TTC549 (cell line): ENCODE measurements around the gene WDR33.

Source experiments
- FAIRE-seq: peaks from 2 replicates; lab custom pipeline; 2012; peaks lifted over from hg19 to GRCh38; lab: Jason Lieb, UNC

WDR33 gene

DNA sequence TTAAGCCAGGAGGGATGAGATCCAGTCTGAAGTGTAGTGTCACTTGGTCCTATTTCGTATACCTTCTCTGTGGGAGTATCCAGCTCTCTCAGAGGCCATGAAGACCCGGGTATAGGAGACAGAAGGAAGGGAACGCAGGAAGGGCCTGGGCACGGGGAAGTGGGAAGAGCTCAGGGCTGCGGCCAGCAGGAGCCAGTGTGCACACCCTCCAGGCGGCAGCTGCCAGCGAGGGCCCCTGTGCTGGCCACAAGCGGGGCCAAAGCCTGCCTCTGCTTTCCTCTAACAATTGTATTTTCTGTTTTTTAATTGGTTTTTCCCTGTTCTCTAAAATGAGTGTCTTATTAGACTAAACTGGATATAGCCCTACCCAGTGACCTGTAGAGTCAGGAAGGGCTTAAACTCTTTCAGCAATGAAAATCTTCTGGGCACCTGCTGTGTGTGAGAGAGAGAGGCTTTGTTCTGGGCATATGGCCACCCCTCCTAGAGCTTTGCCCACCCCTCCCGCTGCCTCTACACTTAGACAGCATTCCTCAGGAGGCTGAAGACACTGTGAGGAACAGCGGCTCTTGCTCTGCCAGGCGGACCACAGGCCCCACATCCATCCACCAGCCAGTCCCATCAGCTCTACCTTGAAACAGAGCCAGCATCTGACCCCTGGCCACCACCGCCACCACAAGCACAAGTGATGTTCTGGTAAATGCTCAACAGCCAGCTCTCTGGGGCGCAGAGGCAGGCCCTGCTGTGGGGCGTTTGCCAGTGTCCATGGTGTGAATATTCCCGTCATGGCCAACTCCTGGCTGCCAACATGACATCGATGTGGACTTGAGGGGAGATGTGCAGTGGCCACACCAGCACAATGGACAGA lies 155.5 kb downstream of the WDR33 start:
- FAIRE-seq: no peak

- no peak for FAIRE-seq
Observed at GRCh38 chr2:127654838-127655175, 156.2 kb downstream of the WDR33 start.

DNA sequence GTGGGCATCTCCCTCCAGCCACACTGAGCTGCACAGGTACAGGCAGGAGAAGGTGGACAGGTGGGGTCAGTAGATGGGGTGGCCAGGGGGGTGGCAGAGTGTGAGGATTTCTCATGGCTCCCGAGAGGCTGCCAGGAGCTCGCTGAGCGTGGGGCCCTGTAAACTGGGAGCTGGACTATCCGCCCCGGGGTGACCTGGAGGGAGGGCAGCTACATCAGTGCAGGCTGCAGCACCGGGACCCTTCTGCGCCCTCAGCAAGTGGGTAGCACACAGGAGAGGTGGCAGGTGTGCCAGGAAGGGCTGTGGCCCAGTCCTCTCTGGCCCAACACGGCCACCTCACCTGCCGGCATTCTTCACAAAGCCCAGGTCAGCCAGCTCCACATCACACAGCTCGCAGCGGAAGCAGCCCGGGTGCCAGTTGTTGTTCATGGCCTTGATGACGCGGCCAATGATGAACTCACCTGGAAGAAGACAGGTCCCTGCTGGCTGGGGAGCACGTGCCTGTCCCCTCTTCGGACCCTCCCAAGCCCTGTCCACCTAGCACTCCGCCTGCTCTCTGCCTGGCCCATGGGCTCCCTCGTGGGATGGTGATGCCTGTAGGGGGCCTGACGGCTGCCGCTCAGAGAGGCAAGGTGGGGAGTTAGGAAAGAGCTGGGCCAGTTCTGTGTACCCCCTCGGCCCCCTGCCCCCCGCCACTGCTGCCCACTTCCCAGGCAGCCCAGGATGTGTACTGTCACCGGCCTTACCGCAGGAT lies 156.7 kb downstream of the WDR33 start:
- FAIRE-seq: no peak

DNA sequence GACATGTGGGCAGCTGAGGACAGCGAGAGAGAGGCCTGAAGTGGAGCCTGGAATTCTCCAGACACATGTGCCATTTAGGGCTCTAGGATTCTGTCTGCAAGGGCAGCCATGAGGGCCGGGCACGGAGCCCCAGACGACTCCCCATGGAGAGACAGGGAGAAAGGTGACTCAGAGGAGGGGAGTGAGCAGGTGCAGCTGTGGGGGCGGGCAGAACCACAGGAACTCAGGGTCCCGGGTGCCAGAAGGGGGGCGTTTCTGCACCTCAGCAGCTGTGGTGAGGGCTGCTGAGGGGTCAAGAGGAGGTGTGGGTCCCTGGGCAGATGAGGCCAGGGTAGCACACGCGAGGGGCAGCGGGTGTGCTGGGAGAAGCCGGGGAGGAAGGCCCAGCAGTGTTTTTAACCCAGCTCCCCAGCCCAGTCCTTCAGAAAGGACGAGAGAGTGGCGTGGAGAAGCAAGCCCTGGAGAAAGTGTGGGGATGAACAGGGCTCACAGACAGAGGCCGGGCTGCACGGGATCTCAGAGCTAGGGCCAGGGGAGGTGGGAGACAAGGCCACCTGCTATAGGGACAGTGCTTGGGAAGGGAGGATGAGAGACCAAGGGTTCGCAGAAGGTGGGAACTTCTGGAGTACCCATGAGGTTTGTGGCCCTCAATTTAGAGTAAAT lies 157.4 kb downstream of the WDR33 start:
- no peak for FAIRE-seq

- no peak for FAIRE-seq
Observed at GRCh38 chr2:127652786-127653357, 158.1 kb downstream of the WDR33 start.

- FAIRE-seq: no peak
Observed at GRCh38 chr2:127651971-127652550, 158.9 kb downstream of the WDR33 start.

DNA sequence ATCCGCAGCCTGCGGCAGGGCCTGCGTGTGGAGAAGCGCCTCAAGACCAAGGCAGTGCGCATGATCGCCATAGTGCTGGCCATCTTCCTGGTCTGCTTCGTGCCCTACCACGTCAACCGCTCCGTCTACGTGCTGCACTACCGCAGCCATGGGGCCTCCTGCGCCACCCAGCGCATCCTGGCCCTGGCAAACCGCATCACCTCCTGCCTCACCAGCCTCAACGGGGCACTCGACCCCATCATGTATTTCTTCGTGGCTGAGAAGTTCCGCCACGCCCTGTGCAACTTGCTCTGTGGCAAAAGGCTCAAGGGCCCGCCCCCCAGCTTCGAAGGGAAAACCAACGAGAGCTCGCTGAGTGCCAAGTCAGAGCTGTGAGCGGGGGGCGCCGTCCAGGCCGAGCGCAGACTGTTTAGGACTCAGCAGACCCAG lies 159.6 kb downstream of the WDR33 start:
- no peak for FAIRE-seq
